Measurements from ENCODE around the gene ADRA2B.
"Not testable (repeated sequence)": the region's sequence is repeated elsewhere in the genome, so short reads cannot be mapped to it uniquely, and the experiment has no call there.

ADRA2B gene

DNA sequence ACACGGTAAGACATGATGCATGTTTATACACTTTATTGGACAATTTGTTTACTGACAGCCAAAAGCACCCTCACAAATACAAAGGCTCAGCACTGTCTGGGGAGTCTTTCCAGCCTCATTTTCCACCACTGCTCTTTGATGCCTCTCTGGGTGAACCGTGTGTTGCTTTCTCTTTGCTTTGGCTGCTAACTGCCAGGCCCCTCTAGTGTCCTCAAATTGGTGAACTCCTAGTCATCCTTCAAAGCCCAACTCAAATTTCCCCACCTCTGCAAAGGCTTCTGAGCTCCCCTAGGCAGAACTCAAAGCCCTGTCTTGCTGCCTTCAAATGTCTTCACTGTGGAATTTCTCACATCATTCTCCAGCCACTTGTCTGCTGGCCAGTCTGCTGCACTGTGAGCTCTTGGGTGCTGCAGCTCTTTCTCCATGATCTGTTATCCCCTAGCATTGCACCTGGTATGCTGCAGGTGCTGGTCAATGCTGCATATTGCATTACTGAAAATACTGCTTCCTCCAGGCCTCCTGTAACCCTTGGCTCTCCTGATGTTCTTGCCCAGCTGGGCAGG, 49.2 kb downstream of the ADRA2B start:
- not testable (repeated sequence) for H3K9me3 ChIP-seq, H3K9ac ChIP-seq, H3K27ac ChIP-seq, H3K27me3 ChIP-seq, H3K36me3 ChIP-seq, H3K4me3 ChIP-seq, H3K4me2 ChIP-seq, H4K20me1 ChIP-seq, H3K4me1 ChIP-seq

DNA sequence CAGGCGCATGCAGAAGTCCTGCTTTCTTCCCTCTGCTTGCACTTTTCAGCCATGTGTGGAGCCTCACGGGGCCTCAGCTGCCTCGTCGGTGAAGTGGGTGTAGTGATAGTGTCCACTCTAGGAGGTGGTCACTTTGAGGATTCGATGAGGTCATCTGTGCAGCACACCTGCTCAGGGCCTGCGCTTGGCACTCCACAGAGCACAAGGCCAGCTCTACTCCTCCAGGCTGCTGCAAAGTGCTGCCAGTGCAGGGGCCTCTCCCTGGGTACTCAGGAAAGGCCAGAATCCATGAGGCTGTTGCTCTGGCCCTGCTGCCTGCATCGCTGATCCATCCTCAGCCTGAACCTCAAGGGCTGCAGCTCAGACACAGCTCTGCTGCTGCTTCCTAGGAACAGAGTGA, 49.9 kb downstream of the ADRA2B start:
- H3K4me3 ChIP-seq, H4K20me1 ChIP-seq, H3K36me3 ChIP-seq, H3K9ac ChIP-seq, H3K27ac ChIP-seq, H3K9me3 ChIP-seq, H3K4me2 ChIP-seq, H3K4me1 ChIP-seq, H3K27me3 ChIP-seq: not testable (repeated sequence)

- not testable (repeated sequence) for H3K9me3 ChIP-seq, H3K4me2 ChIP-seq, H3K36me3 ChIP-seq, H3K27me3 ChIP-seq, H4K20me1 ChIP-seq, H3K4me3 ChIP-seq, H3K27ac ChIP-seq, H3K4me1 ChIP-seq, H3K9ac ChIP-seq
Observed at GRCh38 chr2:96065954-96066353, 50.4 kb downstream of the ADRA2B start.

DNA sequence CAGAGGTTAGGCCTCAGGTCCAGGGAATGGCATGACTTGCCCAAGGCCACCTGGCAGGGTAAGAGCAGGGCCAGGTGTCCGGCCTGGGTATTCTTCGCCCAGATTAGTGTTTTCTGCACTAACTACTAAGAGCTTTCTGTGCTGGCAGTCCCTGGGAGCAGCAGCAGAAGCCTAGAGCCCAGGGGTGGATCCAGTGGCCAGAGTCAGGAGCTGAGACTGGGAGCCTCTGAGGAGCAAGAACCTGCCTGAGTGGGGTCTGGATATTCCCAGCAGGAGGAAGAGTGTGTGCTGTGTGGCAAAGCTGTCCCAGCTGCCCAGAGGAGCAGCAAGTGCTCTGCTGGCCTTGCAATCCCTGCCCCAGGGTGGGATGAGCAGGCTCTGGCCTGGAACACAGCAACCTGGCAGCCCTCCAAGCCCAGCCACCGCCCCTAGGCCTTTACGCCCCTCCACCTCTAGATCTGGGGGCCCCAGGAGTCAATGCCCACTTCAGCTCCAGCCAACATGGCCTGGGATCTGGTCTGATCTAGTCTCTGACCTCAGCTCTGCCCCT, 50.9 kb downstream of the ADRA2B start:
- H3K4me3 ChIP-seq = no peak overlapping the region
- H3K36me3 ChIP-seq = no peaks in the 10 kb centered on the region
- no peak for TF ChIP-seq Cebpa-rat (IDR thresholded peaks at IDR 0.05)
- no peak overlapping the region for H3K9ac ChIP-seq
- no peak overlapping the region for H3K4me2 ChIP-seq
- H3K4me1 ChIP-seq = no peaks in the 10 kb centered on the region
- H3K9me3 ChIP-seq = no peaks in the 10 kb centered on the region
- H3K27me3 ChIP-seq = no peaks in the 10 kb centered on the region
- no peak overlapping the region for H3K27ac ChIP-seq
- no peaks in the 10 kb centered on the region for H4K20me1 ChIP-seq

GRCh38 chr2:96064760-96065159, 51.6 kb downstream of the ADRA2B start:
- H4K20me1 ChIP-seq, H3K27me3 ChIP-seq, H3K4me3 ChIP-seq, H3K9ac ChIP-seq, H3K4me2 ChIP-seq, H3K9me3 ChIP-seq, H3K4me1 ChIP-seq, H3K36me3 ChIP-seq, H3K27ac ChIP-seq: not testable (repeated sequence)

- H3K36me3 ChIP-seq, H3K27me3 ChIP-seq, H4K20me1 ChIP-seq, H3K4me1 ChIP-seq, H3K9ac ChIP-seq, H3K9me3 ChIP-seq, H3K27ac ChIP-seq, H3K4me3 ChIP-seq, H3K4me2 ChIP-seq: not testable (repeated sequence)
Observed at GRCh38 chr2:96064047-96064675, 52.2 kb downstream of the ADRA2B start.

GRCh38 chr2:96063116-96063899, 53.1 kb downstream of the ADRA2B start:
- not testable (repeated sequence) for H3K36me3 ChIP-seq, H3K4me3 ChIP-seq, H3K27ac ChIP-seq

More at GRCh38 chr2:96063116-96063899, 53.1 kb downstream of the ADRA2B start:
- H3K9ac ChIP-seq, H3K9me3 ChIP-seq, H3K4me2 ChIP-seq, H4K20me1 ChIP-seq, H3K4me1 ChIP-seq, H3K27me3 ChIP-seq: not testable (repeated sequence)

All from BLaER1 (cell line).